GM21360 (cell line): ENCODE measurements around the gene GYS1.
"Not testable (repeated sequence)": the region's sequence is repeated elsewhere in the genome, so short reads cannot be mapped to it uniquely, and the experiment has no call there.

Experiments used
- ATAC-seq: cut with Tn5 transposase; IDR thresholded peaks from one replicate; pipeline ENCODE4 v1.9.1; 2021; ENCODE audit warnings: mild to moderate bottlenecking, moderate library complexity; ENCODE audit not compliant: unreplicated experiment

Gene GYS1

GRCh38 chr19:48993175-48994034 is at the start of gene GYS1, which contains the start of gene RUVBL2:
Gene GYS1, minus strand, starts transcription at chr19:48993309. Its CDS starts 197 bp downstream, at chr19:48993112.
Gene RUVBL2, plus strand, starts transcription at chr19:48993887. Its CDS starts 25 bp downstream, at chr19:48993912.
- peak; percentile 80 for ATAC-seq

DNA sequence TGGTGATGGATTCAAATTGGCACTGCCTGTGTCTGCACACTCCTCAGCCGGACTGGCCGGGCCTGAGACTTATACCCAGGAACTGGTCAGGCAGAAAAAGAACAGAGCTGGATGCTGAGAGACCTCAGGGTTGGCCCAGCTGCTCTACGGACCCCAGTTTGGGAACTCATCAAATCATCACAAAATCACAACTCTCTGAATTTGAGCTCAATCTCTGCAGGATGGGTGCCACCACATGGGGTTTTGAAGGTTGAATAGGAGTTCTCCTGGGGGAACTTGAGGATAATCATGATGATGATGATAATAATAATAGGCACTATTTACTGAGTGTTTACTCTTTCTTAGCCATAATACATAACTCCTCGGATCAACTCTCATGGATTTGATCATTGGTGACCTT is 49.6 kb upstream of the GYS1 start:
- ATAC-seq, result not testable (repeated sequence)

- no peak for ATAC-seq
These were observed 49.1 kb upstream of the GYS1 start for GRCh38 chr19:49042177-49042576.

GRCh38 chr19:49039736-49040135 is 46.6 kb upstream of the GYS1 start:
- not testable (repeated sequence) for ATAC-seq

GRCh38 chr19:49038557-49039276 is 45.6 kb upstream of the GYS1 start:
- ATAC-seq, result not testable (repeated sequence)

- not testable (repeated sequence) for ATAC-seq
These were observed 45.0 kb upstream of the GYS1 start for GRCh38 chr19:49038111-49038510.

- ATAC-seq, result not testable (repeated sequence)
These were observed 43.7 kb upstream of the GYS1 start, which contains the start of gene CGB1 for GRCh38 chr19:49036815-49037214. Gene CGB1, minus strand, starts transcription at chr19:49036895. Its CDS starts 184 bp downstream, at chr19:49036711.

- not testable (repeated sequence) for ATAC-seq
These were observed 38.7 kb upstream of the GYS1 start, which contains the start of gene CGB2 for GRCh38 chr19:49031642-49032301. Gene CGB2, plus strand, starts transcription at chr19:49031890. Its CDS starts 206 bp downstream, at chr19:49032096.

DNA sequence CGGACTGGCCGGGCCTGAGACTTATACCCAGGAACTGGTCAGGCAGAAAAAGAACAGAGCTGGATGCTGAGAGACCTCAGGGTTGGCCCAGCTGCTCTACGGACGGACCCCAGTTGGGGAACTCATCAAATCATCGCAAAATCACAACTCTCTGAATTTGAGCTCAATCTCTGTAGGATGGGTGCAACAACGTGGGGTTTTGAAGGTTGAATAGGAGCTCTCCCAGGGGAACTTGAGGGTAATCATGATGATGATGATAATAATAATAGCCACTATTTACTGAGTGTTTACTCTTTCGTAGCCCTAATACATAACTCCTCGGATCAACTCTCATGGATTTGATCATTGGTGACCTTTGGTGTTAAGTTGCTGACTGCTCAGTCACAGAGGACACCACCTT is 37.2 kb upstream of the GYS1 start:
- ATAC-seq, result not testable (repeated sequence)

DNA sequence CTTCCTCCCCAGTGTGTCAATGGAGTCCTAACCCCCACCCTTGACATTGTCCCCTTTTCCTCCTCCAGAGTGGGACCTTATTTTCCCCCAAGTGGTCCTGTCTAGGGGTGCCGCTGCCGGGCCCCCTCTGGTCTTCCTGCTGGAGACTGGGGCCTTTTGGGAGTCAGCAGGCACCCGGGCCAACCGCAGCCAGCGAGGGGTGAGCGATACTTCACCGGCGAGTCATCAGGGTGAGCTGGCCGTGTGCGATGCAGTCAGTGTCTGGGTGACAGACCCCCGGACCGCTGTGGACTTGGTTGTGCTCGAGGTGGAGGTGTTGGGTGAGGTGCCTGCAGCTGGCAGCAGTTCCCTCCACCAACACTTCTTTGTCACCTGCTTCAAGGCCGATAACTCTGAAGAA is 36.6 kb upstream of the GYS1 start:
- ATAC-seq, result not testable (repeated sequence)

DNA sequence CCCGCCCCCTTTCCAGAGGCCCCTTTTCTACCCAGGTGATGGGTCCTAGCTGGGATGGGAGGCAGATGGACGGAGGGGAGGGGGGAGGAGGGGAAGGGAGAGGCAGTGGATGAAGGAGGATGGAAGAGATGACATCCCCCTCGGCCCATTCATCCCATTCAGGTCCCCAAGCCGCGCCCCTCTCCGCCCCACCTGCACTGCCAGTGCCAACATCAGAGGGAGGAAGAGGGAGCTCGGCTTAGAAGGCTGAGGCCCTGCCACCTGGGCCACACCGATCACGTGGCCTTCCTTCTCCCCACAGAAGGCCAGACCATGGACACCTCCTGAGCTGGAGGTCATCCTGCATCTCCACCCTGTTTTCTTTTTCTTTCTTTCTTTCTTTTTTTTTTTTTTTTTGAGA is 35.6 kb upstream of the GYS1 start:
- ATAC-seq, result not testable (repeated sequence)

GRCh38 chr19:49025599-49025998 is 32.5 kb upstream of the GYS1 start:
- ATAC-seq, result not testable (repeated sequence)

- ATAC-seq, result not testable (repeated sequence)
These were observed 32.0 kb upstream of the GYS1 start for GRCh38 chr19:49025088-49025487.

GRCh38 chr19:49024233-49024632 is 31.1 kb upstream of the GYS1 start, which contains the start of gene CGB3:
Gene CGB3, minus strand, starts transcription at chr19:49024333. Its CDS starts 362 bp downstream, at chr19:49023971.
- ATAC-seq, result not testable (repeated sequence)

DNA sequence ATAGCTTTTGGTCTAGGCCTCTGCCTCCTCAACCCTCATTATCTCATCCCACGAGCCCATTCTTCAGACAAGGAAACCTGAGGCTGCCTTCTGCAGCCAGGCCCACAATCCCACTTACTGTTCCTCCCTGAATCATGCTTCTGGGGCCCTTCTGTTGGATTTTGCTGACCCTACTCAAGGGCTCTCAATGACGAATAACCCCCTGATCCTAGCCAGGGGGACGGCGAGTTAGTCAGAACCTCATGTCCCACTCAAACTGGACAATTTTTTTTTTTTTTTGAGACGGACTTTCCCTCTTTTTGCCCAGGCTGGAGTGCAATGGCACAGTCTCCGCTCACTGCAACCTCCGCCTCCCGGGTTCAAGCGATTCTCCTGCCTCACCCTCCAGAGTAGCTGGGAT is 29.0 kb upstream of the GYS1 start:
- no peak for ATAC-seq

GRCh38 chr19:49020931-49021895 is 28.1 kb upstream of the GYS1 start:
- ATAC-seq, result no peak

GRCh38 chr19:49020342-49020741 is 27.2 kb upstream of the GYS1 start:
- no peak for ATAC-seq

- no peak for ATAC-seq
These were observed 26.3 kb upstream of the GYS1 start for GRCh38 chr19:49019242-49019932.
